K562 (cell line): ENCODE results near the gene KAT6B. TPM values are rescaled to one million over a fixed set of nuclear protein-coding genes. Genes with fewer than 3 reads are reported as not detected.

ENCODE experiments used
- ATAC-seq: fragments of 200-7000 bp; cut with Tn5 transposase; 3 replicates; pipeline ENCODE4 v1.9.1; 2020; ENCODE audit warnings: moderate library complexity
- BruUV-seq: library from RNA; stranded (reverse); fragments of 400-500 nt; replicated peaks from 2 replicates; lab custom pipeline; 2021; lab: Mats Ljungman, UMichigan
- CTCF ChIA-PET: fragments of 300-600 bp; formaldehyde crosslinking; extraction: SDS; loops from one replicate; lab custom pipeline; 2021; ENCODE audit warnings: low intra/inter-chr PET ratio; lab: Yijun Ruan, JAX
- POLR2A ChIA-PET: fragments of 300-600, 350-650 bp; sonication (Branson Sonifier 250); formaldehyde crosslinking; extraction: SDS; loops from one replicate; lab custom pipeline; 2021; ENCODE audit warnings: antibody characterized with exemption, inconsistent platforms; lab: Yijun Ruan, JAX
- DNase-seq, 4 experiments: peaks; one replicate each; pipeline versions ENCODE4 v3.0.0 to v3.0.0-alpha.2; 2011 to 2018; ENCODE audit warnings: low spot score in 3 of 4, mixed read lengths in 3 of 4; ENCODE audit errors: extremely low read depth in 1 of 4
- FAIRE-seq: peaks from 2 replicates; lab custom pipeline; 2011; peaks lifted over from hg19 to GRCh38; lab: Jason Lieb, UNC
- H2AFZ ChIP-seq: 2 replicates; pipeline ENCODE4 v1.6.0; 2011; ENCODE audit warnings: low read depth, low read length, control low read depth, inconsistent platforms
- H3K27ac ChIP-seq: fragments of 200-600 bp; 3 replicates; pipeline ENCODE4 v1.8.0; 2011; ENCODE audit warnings: low read depth, mild to moderate bottlenecking, control low read depth, inconsistent platforms, low read length, moderate library complexity, mixed read lengths; ENCODE audit errors: extremely low read depth
- H3K27me3 ChIP-seq, 2 experiments: fragments of 300-600 bp in 1 of 2; 2 replicates in 1 of 2; 3 replicates in 1 of 2; pipeline versions ENCODE4 v1.6.0 to v1.8.0; 2011; ENCODE audit warnings: inconsistent platforms in 2 of 2, low read length in 2 of 2, mild to moderate bottlenecking in 1 of 2, mixed read lengths in 1 of 2, moderate library complexity in 1 of 2; ENCODE audit not compliant: control insufficient read depth in 2 of 2, insufficient read depth in 2 of 2
- H3K36me3 ChIP-seq: fragments of 300-600 bp; 3 replicates; pipeline ENCODE4 v1.8.0; 2011; ENCODE audit warnings: mild to moderate bottlenecking, low read length, inconsistent platforms; ENCODE audit not compliant: control insufficient read depth, insufficient read depth
- H3K4me1 ChIP-seq, 2 experiments: fragments of 200-600 bp in 1 of 2; replicated peaks in 1 of 2; 2 replicates in 1 of 2; 3 replicates in 1 of 2; pipeline versions ENCODE4 v1.5.1 to v1.8.0; 2011; ENCODE audit warnings: inconsistent platforms in 2 of 2, low read length in 2 of 2, mild to moderate bottlenecking in 1 of 2, mixed read lengths in 1 of 2, moderate library complexity in 1 of 2; ENCODE audit not compliant: control insufficient read depth in 2 of 2, insufficient read depth in 2 of 2
- H3K4me2 ChIP-seq: 2 replicates; pipeline ENCODE4 v1.6.1; 2011; ENCODE audit warnings: low read length, control low read depth, inconsistent platforms, mixed read lengths; ENCODE audit not compliant: insufficient read depth
- H3K4me3 ChIP-seq: fragments of 200-600 bp; sonication (generic), shearing (Covaris generic); 2 replicates; pipeline ENCODE4 v1.5.1; 2016; ENCODE audit warnings: control low read depth, inconsistent platforms
- H3K79me2 ChIP-seq: fragments of 200-600 bp; 3 replicates; pipeline ENCODE4 v1.8.0; 2011; ENCODE audit warnings: low read length, inconsistent platforms; ENCODE audit not compliant: control insufficient read depth, insufficient read depth
- H3K9ac ChIP-seq, 2 experiments: 2 replicates each; pipeline versions ENCODE4 v1.6.0 to v1.6.1; 2011; ENCODE audit warnings: low read depth in 2 of 2, low read length in 2 of 2, control low read depth in 1 of 2, inconsistent platforms in 1 of 2, mild to moderate bottlenecking in 1 of 2, mixed read lengths in 1 of 2; ENCODE audit not compliant: insufficient read depth in 1 of 2
- H3K9me1 ChIP-seq: one replicate; pipeline ENCODE4 v1.6.0; 2011; ENCODE audit warnings: inconsistent platforms, mild to moderate bottlenecking, low read length, moderate library complexity; ENCODE audit not compliant: control insufficient read depth, insufficient read depth
- H3K9me3 ChIP-seq: replicated peaks from 2 replicates; pipeline ENCODE4 v1.5.1; 2011; ENCODE audit warnings: low read depth, low read length, inconsistent platforms; ENCODE audit not compliant: control insufficient read depth, insufficient read depth
- H4K20me1 ChIP-seq: replicated peaks from 2 replicates; pipeline ENCODE4 v1.6.1; 2011; ENCODE audit warnings: low read length, inconsistent platforms, mixed read lengths; ENCODE audit not compliant: control insufficient read depth, insufficient read depth
- BHLHE40 ChIP-seq: IDR thresholded peaks from 2 replicates; pipeline ENCODE4 v1.6.1; 2011; ENCODE audit warnings: low read length, improper control_type of control experiment
- FOXM1 ChIP-seq, 2 experiments: fragments of 450-650 bp in 1 of 2; sonication (generic) in 1 of 2; formaldehyde crosslinking in 1 of 2; IDR thresholded peaks; 2 replicates each; pipeline versions ENCODE4 v1.6.1 to v1.9.0; 2017 to 2022; ENCODE audit warnings: low read depth in 2 of 2, mild to moderate bottlenecking in 2 of 2, missing genetic modification reagents in 1 of 2, moderate library complexity in 1 of 2
- NFIC ChIP-seq: fragments of 450-650 bp; IDR thresholded peaks from 2 replicates; pipeline ENCODE4 v1.6.1; 2017; ENCODE audit warnings: mild to moderate bottlenecking, inconsistent platforms
- SRSF7 ChIP-seq: fragments of 200-400 bp; formaldehyde crosslinking; optimal IDR thresholded peaks from 2 replicates; pipeline ENCODE3; 2017; ENCODE audit warnings: mild to moderate bottlenecking, low read depth, low read length
- ZNF121 ChIP-seq: sonication (generic); formaldehyde crosslinking; conservative IDR thresholded peaks from 2 replicates; pipeline ENCODE4 v1.8.0; 2022; ENCODE audit warnings: missing genetic modification reagents
- WGBS: fragments of 100-300 bp; shearing (Covaris generic); methylation state at CpG from one replicate; pipeline ENCODE4 v1.1.6; 2016; ENCODE audit warnings: low coverage, mixed read lengths; ENCODE audit not compliant: insufficient coverage; ENCODE audit errors: missing lambda C conversion rate; 5-methylcytosine and 5-hydroxymethylcytosine counted together
- in situ Hi-C: fragments of 300-500 bp; cut with MboI; formaldehyde crosslinking; loops from 4 replicates; pipeline ENCODE4 v1.15.0; 2018; ENCODE audit warnings: inconsistent platforms, mixed read lengths
- intact Hi-C: fragments of 100-400 bp; cut with micrococcal nuclease; formaldehyde crosslinking; loops from 2 replicates; pipeline ENCODE4 v1.14.2; 2022
- polyA plus RNA-seq, 8 experiments: library from polyadenylated mRNA; depleted of rRNA in 4 of 8; stranded (reverse) in 5 of 8; unstranded in 3 of 8; fragments of >200 nt; fragmentation: Nextera tagmentation in 2 of 8; fragmentation: Illumina TruSeq in 1 of 8; extraction: Ambion mirVana in 2 of 8; extraction: Trizol in 1 of 8; gene quantifications; 2 replicates each; pipeline versions ENCODE4 v1.2.1 to v1.2.3, GENCODE V29; 2011 to 2014; ENCODE audit warnings: inconsistent platforms in 1 of 8, missing spikeins in 1 of 8
- total RNA-seq, 7 experiments: library from RNA; depleted of rRNA in 6 of 7; stranded (reverse); fragments of >200 nt in 6 of 7; fragmentation: Illumina TruSeq in 2 of 7; extraction: Trizol in 2 of 7; gene quantifications; 2 replicates each; pipeline versions ENCODE4 v1.2.1 to v1.2.3, GENCODE V29; 2011 to 2021; ENCODE audit warnings: low replicate concordance in 1 of 7
- TF ChIP-seq, protein P1 (sequence below): fragments of 250-450 bp; sonication (Bioruptor Pico); IDR thresholded peaks from 2 replicates; pipeline ENCODE4 v1.5.1; 2021; ENCODE audit warnings: mild to moderate bottlenecking

KAT6B gene
- total and polyA plus RNA-seq, 9 of the 15 experiments (the other 6 are each of a cell fraction or from before 2014, with no cell fraction given), result 1.4 to 9.2 (median 6.8) TPM

DNA sequence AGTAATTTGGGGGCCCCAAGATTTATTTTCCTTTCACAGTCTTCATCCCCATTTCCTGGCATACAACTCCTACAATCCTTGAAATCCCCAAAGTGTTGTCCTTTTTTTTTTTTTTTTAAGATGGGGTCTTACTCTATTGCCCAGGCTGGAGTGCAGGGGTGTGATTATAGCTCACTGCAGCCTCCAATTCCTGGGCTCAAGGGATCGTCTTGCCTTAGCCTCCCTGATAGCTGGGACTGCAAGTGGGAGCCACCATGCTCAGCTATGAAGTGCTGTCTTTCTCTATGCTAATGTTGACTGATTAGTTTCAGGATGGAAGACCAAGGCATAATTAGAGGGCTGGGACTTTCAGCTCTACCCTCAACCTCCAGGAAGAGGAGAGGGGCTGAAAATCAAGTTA lies 41.9 kb upstream of the KAT6B start:
- intact Hi-C loops (no loop called here), in situ Hi-C loops (no loop called here)
- TF ChIP-seq ZNF121 (peak; percentile 50), BHLHE40 (no peak)
- no peak overlapping the region for H3K4me2 ChIP-seq
- H3K9me3 ChIP-seq, result no peaks in the 10 kb centered on the region
- H3K79me2 ChIP-seq, result no peaks in the 10 kb centered on the region
- H3K9me1 ChIP-seq, result no peaks in the 10 kb centered on the region
- no peaks in the 10 kb centered on the region for H4K20me1 ChIP-seq
- no peaks in the 10 kb centered on the region for H3K4me1 ChIP-seq
- ChIA-PET POLR2A (interaction anchor here (0.5 to 0.8 kb wide), 5 partner anchors 10 to 705 kb away, joined by 3 to 4 read pairs (median 3); no protein-coding TSS in a partner anchor), CTCF (no interaction called here)
- H3K36me3 ChIP-seq, result no peaks in the 10 kb centered on the region
- no peak for FAIRE-seq
- ATAC-seq, result no peak
- DNase-seq, result no peak
- no TSS peak for BruUV-seq
- H3K9ac ChIP-seq, result no peak overlapping the region
- H3K4me3 ChIP-seq, result no peak overlapping the region
- H3K27me3 ChIP-seq, result peaks cover 4 to 10% of the 10 kb centered on the region in 2 experiments; a peak in 4 of 5 replicates
- H2AFZ ChIP-seq, result no peak overlapping the region
- WGBS, result 0% methylated on average over 1 of the region's 1 CpG
- no peak overlapping the region for H3K27ac ChIP-seq

DNA sequence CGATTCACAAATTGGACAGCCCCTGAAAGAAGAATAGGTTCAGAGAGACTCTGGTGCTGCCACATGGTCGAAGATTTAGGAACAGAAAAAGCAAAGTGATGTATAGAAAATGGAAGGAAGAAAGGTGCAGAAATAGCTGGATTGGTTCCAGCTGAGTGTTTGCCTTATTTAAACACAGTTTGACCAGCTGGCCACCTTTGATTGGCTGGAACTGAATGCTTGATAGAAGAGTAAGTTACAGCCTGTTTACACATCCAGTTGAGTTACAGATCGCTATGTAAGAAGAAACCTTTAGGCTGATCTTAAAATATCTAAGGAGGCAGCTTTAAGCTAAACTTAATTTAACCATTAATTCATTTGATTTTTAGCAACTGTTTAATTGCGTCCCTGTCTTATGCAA lies 40.3 kb upstream of the KAT6B start:
- intact Hi-C loops, result no loop called here
- Histone ChIP-seq H3K4me3 (no peak overlapping the region), H3K36me3 (no peaks in the 10 kb centered on the region), H3K9me1 (no peaks in the 10 kb centered on the region), H3K27me3 (peaks cover 0 to 8% of the 10 kb centered on the region in 2 experiments; a peak in 1 of 5 replicates), H3K9ac (no peak overlapping the region), H3K9me3 (no peaks in the 10 kb centered on the region), H2AFZ (peak overlapping the region; percentile 20; the same call in 1 of the 2 replicates), H3K27ac (no peak overlapping the region), H3K4me1 (no peaks in the 10 kb centered on the region), H3K4me2 (no peak overlapping the region), H4K20me1 (no peaks in the 10 kb centered on the region), H3K79me2 (no peaks in the 10 kb centered on the region)
- BruUV-seq, result no TSS peak
- in situ Hi-C loops, result no loop called here
- DNase-seq (peak in 1 of 4 experiments; percentile 23), ATAC-seq (no peak), FAIRE-seq (no peak)
- ChIA-PET CTCF (interaction anchor here (0.5 kb wide), 1 partner anchor 272 kb away, joined by 4 read pairs; no protein-coding TSS in a partner anchor), POLR2A (interaction anchor here (0.8 kb wide), 1 partner anchor 8 kb away, joined by 5 read pairs; no protein-coding TSS in a partner anchor)
- TF ChIP-seq, protein P1, sequence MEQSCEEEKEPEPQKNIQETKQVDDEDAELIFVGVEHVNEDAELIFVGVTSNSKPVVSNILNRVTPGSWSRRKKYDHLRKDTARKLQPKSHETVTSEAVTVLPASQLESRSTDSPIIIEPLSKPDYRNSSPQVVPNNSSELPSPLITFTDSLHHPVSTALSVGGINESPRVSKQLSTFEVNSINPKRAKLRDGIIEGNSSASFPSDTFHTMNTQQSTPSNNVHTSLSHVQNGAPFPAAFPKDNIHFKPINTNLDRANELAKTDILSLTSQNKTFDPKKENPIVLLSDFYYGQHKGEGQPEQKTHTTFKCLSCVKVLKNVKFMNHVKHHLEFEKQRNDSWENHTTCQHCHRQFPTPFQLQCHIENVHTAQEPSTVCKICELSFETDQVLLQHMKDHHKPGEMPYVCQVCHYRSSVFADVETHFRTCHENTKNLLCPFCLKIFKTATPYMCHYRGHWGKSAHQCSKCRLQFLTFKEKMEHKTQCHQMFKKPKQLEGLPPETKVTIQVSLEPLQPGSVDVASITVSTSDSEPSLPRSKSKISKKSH (CRISPR knock-in tag), result no peak
- TF ChIP-seq FOXM1 (IDR thresholded peaks at IDR 0.05; ENCODE audit: low read depth) (peak; percentile 43; the same call in 1 of the 2 replicates), FOXM1 (CRISPR knock-in tag; IDR thresholded peaks at IDR 0.05; ENCODE audit: low read depth) (no peak), NFIC (peak; percentile 65), SRSF7 (no peak)
- 11% methylated on average over 4 of the region's 4 CpGs for WGBS
